ENCODE data around the gene RNF141.

DNA sequence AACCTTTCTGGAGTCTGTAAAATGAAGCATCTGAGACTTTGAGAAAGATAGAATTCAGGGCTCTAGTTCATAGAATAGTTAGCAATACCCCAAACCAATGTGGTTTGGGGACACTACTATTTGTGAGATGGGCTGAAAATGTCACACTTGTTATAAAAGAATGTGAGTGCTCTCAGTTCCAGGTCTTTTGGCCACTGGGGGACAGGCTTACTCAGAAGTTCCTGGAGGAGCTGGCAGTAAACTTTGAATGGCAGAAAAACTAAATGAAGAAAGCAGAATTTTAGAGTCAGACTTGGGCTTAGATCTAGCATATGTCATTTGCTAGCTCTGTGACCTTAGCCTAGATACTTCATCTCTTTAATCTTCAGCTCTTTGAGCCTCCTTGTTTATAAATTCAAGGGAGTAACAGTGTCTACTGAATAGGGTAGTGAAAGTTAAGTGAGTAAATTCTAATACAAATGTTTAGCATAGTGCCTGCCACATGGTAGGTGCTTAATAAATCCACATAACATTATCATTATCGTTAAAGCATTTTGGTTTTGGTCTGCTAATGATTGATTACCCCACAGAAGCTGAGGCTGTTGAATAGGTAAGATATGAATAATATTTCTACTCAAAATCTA lies 23.8 kb upstream of the RNF141 start:
- TF ChIP-seq POLR2AphosphoS5 (IDR thresholded peaks at IDR 0.05; ENCODE audit: borderline replicate concordance, low read depth, low read length) (no peak), FOXP2 (optimal IDR thresholded peaks at IDR 0.05; ENCODE audit: control extremely low read depth, extremely low read length, insufficient read depth) (no peak)

Data from SK-N-MC (cell line).